Activated gamma-delta T cell treated with Interleukin-2 at 50 U/mL for 16 hours (primary cell): ENCODE measurements around the gene RPL22L1.
"Not testable (repeated sequence)": the region's sequence is repeated elsewhere in the genome, so short reads cannot be mapped to it uniquely, and the experiment has no call there.

Experiments used
- DNase-seq: peaks from one replicate; pipeline ENCODE4 v3.0.0-alpha.2; 2020

The RPL22L1 gene

GRCh38 chr3:170826047-170826446 is 43.9 kb downstream of the RPL22L1 start:
- DNase-seq = no peak

- not testable (repeated sequence) for DNase-seq
These were observed 46.4 kb downstream of the RPL22L1 start for GRCh38 chr3:170823562-170823961.

- DNase-seq = not testable (repeated sequence)
These were observed 51.7 kb downstream of the RPL22L1 start for GRCh38 chr3:170818325-170818724.

GRCh38 chr3:170817471-170817870 is 52.5 kb downstream of the RPL22L1 start:
- DNase-seq = not testable (repeated sequence)

- no peak for DNase-seq
These were observed 53.2 kb downstream of the RPL22L1 start for GRCh38 chr3:170816841-170817240.

- no peak for DNase-seq
These were observed 53.7 kb downstream of the RPL22L1 start for GRCh38 chr3:170816341-170816740.

GRCh38 chr3:170815936-170816335 is 54.1 kb downstream of the RPL22L1 start:
- no peak for DNase-seq

GRCh38 chr3:170815340-170815739 is 54.7 kb downstream of the RPL22L1 start:
- no peak for DNase-seq
